IPS-20b (cell line): ENCODE results near the gene LRRC75A.
A peak's percentile ranks its signal among the peaks of the same experiment; 100 is the strongest.

Experiments used
- H3K27ac ChIP-seq: one replicate; pipeline ENCODE4 v1.5.1; 2013; ENCODE audit warnings: low read length
- H3K27me3 ChIP-seq: 2 replicates; pipeline ENCODE4 v1.6.1; 2013; ENCODE audit warnings: mild to moderate bottlenecking, low read length, inconsistent platforms; ENCODE audit not compliant: insufficient read depth
- H3K36me3 ChIP-seq: 2 replicates; pipeline ENCODE4 v1.6.1; 2013; ENCODE audit warnings: low read depth, mild to moderate bottlenecking, inconsistent platforms, low read length, moderate library complexity; ENCODE audit not compliant: insufficient read depth
- H3K4me1 ChIP-seq: 2 replicates; pipeline ENCODE4 v1.6.1; 2013; ENCODE audit warnings: mild to moderate bottlenecking, control low read depth, inconsistent platforms, low read length, moderate library complexity; ENCODE audit not compliant: insufficient read depth
- H3K4me3 ChIP-seq: 2 replicates; pipeline ENCODE4 v1.5.1; 2013; ENCODE audit warnings: mild to moderate bottlenecking, low read length, inconsistent platforms
- H3K9ac ChIP-seq: 2 replicates; pipeline ENCODE4 v1.6.1; 2013; ENCODE audit warnings: low read depth, mild to moderate bottlenecking, inconsistent platforms, low read length, moderate library complexity
- H3K9me3 ChIP-seq: 2 replicates; pipeline ENCODE4 v1.6.1; 2013; ENCODE audit warnings: mild to moderate bottlenecking, low read depth, low read length, inconsistent platforms; ENCODE audit not compliant: insufficient read depth

LRRC75A gene

DNA sequence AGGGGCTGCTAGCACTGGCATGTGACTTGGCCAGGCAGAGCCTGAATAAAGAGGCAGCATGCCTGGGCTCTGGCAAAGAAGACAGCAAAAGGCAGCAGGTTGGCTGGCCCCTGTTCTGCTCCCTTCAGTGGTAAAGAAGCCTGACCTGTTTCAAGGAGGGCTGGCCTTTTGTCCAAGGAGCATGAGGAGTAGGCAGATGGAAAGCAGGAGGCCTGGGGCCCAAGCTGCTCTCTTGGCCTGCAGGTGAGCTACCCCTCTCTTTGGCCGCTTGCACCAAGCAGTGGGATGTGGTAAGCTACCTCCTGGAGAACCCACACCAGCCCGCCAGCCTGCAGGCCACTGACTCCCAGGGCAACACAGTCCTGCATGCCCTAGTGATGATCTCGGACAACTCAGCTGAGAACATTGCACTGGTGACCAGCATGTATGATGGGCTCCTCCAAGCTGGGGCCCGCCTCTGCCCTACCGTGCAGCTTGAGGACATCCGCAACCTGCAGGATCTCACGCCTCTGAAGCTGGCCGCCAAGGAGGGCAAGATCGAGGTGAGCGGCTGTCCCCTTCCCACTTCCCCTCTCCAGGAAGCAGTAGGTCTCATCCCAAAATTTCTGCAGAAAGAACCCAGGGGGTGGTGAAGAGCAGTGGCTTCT, 68.6 kb downstream of the LRRC75A start:
- H3K27me3 ChIP-seq: no peaks in the 10 kb centered on the region
- no peak overlapping the region for H3K27ac ChIP-seq
- no peaks in the 10 kb centered on the region for H3K9me3 ChIP-seq
- H3K4me3 ChIP-seq: no peak overlapping the region
- H3K36me3 ChIP-seq: no peaks in the 10 kb centered on the region
- no peak overlapping the region for H3K9ac ChIP-seq
- H3K4me1 ChIP-seq: no peaks in the 10 kb centered on the region

GRCh38 chr17:16422416-16422815, 69.6 kb downstream of the LRRC75A start:
- H3K9ac ChIP-seq: no peak overlapping the region
- no peaks in the 10 kb centered on the region for H3K36me3 ChIP-seq
- no peaks in the 10 kb centered on the region; the same call in 1 of the 2 replicates for H3K4me1 ChIP-seq
- H3K9me3 ChIP-seq: no peaks in the 10 kb centered on the region
- H3K27ac ChIP-seq: no peak overlapping the region
- no peaks in the 10 kb centered on the region for H3K27me3 ChIP-seq
- no peak overlapping the region for H3K4me3 ChIP-seq

- Histone ChIP-seq H3K27ac (no peak overlapping the region), H3K27me3 (no peaks in the 10 kb centered on the region), H3K36me3 (no peaks in the 10 kb centered on the region), H3K9me3 (no peaks in the 10 kb centered on the region), H3K4me1 (no peaks in the 10 kb centered on the region; the same call in 1 of the 2 replicates), H3K4me3 (no peak overlapping the region), H3K9ac (no peak overlapping the region)
Measured at GRCh38 chr17:16419929-16420271, 72.1 kb downstream of the LRRC75A start.

- Histone ChIP-seq H3K9me3 (no peaks in the 10 kb centered on the region), H3K27me3 (no peaks in the 10 kb centered on the region), H3K36me3 (no peaks in the 10 kb centered on the region), H3K9ac (no peak overlapping the region), H3K27ac (no peak overlapping the region), H3K4me1 (no peaks in the 10 kb centered on the region; the same call in 1 of the 2 replicates), H3K4me3 (no peak overlapping the region)
Measured at GRCh38 chr17:16419074-16419928, 72.7 kb downstream of the LRRC75A start.

- no peak overlapping the region for H3K4me3 ChIP-seq
Measured at GRCh38 chr17:16418685-16419068, 73.3 kb downstream of the LRRC75A start.

GRCh38 chr17:16417896-16418684, 73.9 kb downstream of the LRRC75A start:
- Histone ChIP-seq H3K4me1 (no peaks in the 10 kb centered on the region; the same call in 1 of the 2 replicates), H3K27ac (no peak overlapping the region)

More at GRCh38 chr17:16418685-16419068, 73.3 kb downstream of the LRRC75A start:
- no peaks in the 10 kb centered on the region; the same call in 1 of the 2 replicates for H3K4me1 ChIP-seq
- no peaks in the 10 kb centered on the region for H3K27me3 ChIP-seq
- H3K9ac ChIP-seq: no peak overlapping the region
- H3K36me3 ChIP-seq: no peaks in the 10 kb centered on the region
- H3K27ac ChIP-seq: no peak overlapping the region
- no peaks in the 10 kb centered on the region for H3K9me3 ChIP-seq

GRCh38 chr17:16417399-16417798, 74.6 kb downstream of the LRRC75A start:
- H3K27ac ChIP-seq: no peak overlapping the region
- H3K4me1 ChIP-seq: no peaks in the 10 kb centered on the region; the same call in 1 of the 2 replicates
- H3K36me3 ChIP-seq: no peaks in the 10 kb centered on the region
- H3K9me3 ChIP-seq: no peaks in the 10 kb centered on the region
- no peak overlapping the region for H3K4me3 ChIP-seq
- no peak overlapping the region for H3K9ac ChIP-seq
- no peaks in the 10 kb centered on the region for H3K27me3 ChIP-seq

More at GRCh38 chr17:16417896-16418684, 73.9 kb downstream of the LRRC75A start:
- H3K27me3 ChIP-seq: no peaks in the 10 kb centered on the region
- no peak overlapping the region for H3K9ac ChIP-seq
- H3K9me3 ChIP-seq: no peaks in the 10 kb centered on the region
- H3K4me3 ChIP-seq: no peak overlapping the region
- no peaks in the 10 kb centered on the region for H3K36me3 ChIP-seq

DNA sequence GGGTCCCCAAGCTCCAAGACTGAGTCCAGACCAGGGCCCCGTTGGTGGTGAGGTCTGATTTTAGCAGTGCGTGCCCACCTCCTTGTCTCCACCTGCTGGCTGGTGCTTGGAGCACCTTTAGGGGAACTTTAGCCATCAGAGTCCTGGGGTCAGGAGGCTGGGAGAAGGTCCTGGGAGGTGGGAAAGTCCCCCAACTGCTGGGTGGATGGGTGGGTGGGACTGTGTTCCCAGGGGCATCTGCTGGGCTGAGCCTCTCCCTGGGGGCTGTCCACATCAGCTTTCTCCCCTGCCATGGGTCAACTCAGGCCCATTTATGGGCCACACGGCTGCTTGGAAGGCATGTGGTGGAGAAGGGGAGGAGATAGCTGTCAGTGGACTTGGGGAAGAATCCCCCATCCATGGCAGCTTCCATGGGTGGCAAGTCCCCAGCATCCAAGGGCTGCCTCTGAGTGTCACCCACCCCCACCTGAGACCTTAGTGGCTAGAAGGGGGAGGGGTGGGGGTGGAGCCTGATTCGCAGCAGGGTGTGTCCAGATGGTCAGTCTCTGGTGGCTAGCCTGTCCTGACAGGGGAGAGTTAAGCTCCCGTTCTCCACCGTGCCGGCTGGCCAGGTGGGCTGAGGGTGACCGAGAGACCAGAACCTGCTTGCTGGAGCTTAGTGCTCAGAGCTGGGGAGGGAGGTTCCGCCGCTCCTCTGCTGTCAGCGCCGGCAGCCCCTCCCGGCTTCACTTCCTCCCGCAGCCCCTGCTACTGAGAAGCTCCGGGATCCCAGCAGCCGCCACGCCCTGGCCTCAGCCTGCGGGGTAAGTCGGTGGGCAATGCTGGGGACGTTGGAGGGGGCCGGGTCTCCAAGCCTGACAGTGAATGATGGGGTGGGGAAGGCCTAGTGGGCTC, 76.7 kb downstream of the LRRC75A start, which contains the start of gene TRPV2:
TRPV2 (plus strand) TSS at position 541 of the 894 bp plus-strand sequence. CDS start 2,098 bp downstream, outside the sequence.
- Histone ChIP-seq H3K9ac (no peak within 1 kb of the TSS), H3K4me3 (no peak within 1 kb of the TSS), H3K36me3 (no peaks in the 10 kb centered on the region), H3K27ac (no peak within 1 kb of the TSS), H3K27me3 (no peaks in the 10 kb centered on the region), H3K4me1 (no peaks in the 10 kb centered on the region; the same call in 1 of the 2 replicates), H3K9me3 (no peaks in the 10 kb centered on the region)

DNA sequence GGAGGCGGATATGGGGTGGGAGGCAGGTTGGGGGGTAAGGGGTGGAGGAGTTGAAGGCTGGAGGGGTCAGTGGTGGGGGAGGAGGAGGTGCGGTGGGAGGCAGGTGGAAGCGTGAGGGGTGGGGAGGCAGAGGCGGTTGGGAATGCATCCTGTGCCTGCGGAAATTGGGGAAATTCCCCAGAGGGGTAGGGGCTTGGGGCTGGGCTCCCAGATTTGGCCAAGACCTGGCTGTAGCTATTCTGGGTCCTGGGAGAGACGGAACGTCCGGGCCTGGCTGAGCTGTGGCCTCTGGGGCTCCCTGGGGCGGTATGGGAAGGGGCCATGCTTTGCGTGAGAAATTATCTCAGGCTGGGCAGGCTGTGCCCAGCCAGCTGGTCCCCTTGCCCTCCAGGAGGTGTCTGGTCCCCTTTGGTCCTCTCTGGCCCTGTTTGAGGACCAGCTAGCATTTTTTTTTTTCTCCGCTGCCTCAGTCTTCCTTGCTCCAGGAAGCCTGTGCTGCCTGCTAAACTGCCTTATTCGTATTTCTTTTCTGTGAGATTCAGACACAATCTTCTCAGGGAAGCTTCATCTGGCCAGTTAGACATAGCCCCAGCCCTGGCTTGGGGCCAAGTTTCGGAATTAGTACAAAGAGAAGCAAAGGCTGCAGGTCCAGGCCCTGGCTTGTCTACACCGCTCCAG, 83.9 kb downstream of the LRRC75A start:
- H3K9ac ChIP-seq: peak overlapping the region; percentile 54; the same call in 1 of the 2 replicates
- peak overlapping the region; percentile 23 for H3K27ac ChIP-seq
- H3K4me3 ChIP-seq: peak overlapping the region; percentile 54; the same call in 1 of the 2 replicates

More for the DNA sequence above, 83.9 kb downstream of the LRRC75A start:
- H3K36me3 ChIP-seq: no peaks in the 10 kb centered on the region
- H3K4me1 ChIP-seq: peaks cover 7% of the 10 kb centered on the region; the same call in 1 of the 2 replicates
- H3K27me3 ChIP-seq: no peaks in the 10 kb centered on the region
- no peaks in the 10 kb centered on the region for H3K9me3 ChIP-seq
